GM12875 (cell line): ENCODE data around the gene RHEX.

Experiments used
- H3K4me3 ChIP-seq: one replicate; pipeline ENCODE4 v1.5.1; 2011; ENCODE audit warnings: low read depth, low read length, control low read depth
- TF ChIP-seq, protein P1 (sequence below): IDR thresholded peaks from 2 replicates; pipeline ENCODE4 v1.5.1; 2011; ENCODE audit warnings: low read depth, mild to moderate bottlenecking, control low read depth, inconsistent platforms, low read length, moderate library complexity, borderline replicate concordance; ENCODE audit not compliant: insufficient read depth

RHEX gene

DNA sequence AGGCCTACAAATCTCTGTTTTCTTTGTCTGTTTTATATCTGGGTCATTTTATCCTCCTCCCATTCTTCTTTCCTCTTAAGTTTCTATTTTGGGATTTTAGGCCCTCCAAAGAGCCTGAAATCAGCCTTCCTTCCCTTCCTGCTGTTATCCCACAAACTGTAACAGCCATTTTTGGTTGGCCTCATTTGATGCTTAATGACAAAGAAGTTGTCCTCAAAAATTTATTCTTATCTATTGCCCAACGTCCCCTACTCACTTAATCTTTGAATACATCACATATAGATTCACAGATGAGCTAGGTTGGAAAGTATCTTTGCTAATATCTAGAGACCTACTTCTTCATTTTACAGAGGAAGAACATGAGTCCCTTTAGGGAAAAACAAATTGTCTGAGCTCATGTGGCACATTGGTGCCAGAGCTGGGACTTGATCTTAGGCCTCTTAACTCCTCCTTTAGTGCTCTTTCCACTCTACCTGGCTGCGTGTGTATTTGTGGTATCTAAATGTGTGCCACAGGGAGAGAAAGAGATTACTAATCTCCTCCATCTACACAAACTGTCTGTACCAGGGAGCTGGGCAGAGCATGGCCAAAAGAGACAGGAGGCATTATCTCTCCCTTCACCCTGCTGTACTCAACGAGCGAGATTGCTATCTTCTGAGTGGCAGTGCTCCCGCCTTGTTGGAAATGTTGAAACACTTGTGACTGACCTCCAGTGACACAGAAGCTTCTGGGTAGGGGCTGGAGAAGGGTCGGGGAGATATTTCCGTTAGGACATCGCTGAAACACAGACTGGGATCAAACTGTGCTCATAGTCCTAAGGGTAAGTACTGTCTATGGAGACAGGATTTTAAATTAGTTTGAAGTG, 30.1 kb downstream of the RHEX start:
- TF ChIP-seq, protein P1, sequence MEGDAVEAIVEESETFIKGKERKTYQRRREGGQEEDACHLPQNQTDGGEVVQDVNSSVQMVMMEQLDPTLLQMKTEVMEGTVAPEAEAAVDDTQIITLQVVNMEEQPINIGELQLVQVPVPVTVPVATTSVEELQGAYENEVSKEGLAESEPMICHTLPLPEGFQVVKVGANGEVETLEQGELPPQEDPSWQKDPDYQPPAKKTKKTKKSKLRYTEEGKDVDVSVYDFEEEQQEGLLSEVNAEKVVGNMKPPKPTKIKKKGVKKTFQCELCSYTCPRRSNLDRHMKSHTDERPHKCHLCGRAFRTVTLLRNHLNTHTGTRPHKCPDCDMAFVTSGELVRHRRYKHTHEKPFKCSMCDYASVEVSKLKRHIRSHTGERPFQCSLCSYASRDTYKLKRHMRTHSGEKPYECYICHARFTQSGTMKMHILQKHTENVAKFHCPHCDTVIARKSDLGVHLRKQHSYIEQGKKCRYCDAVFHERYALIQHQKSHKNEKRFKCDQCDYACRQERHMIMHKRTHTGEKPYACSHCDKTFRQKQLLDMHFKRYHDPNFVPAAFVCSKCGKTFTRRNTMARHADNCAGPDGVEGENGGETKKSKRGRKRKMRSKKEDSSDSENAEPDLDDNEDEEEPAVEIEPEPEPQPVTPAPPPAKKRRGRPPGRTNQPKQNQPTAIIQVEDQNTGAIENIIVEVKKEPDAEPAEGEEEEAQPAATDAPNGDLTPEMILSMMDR, result no peak
- no peak overlapping the region for H3K4me3 ChIP-seq

DNA sequence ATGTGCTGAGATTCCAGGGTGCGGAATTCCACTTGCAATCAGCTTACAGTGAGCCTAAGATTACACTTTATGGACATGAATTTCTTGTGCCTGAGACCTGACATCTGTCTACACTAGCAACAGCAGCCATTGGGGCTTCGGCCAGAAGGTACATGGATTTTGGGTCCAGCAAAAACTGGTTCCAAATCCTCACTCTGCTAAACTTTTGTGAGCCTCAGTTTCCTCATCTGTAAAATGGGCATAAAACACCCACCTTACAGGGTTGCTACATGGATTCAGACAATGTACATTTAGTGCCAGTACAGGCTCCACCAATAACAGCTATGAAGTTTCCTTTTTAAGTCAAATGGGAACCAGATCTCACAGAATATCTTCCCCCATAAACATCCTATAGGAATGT, 30.8 kb downstream of the RHEX start:
- TF ChIP-seq, protein P1, result no peak
- H3K4me3 ChIP-seq, result no peak overlapping the region

DNA sequence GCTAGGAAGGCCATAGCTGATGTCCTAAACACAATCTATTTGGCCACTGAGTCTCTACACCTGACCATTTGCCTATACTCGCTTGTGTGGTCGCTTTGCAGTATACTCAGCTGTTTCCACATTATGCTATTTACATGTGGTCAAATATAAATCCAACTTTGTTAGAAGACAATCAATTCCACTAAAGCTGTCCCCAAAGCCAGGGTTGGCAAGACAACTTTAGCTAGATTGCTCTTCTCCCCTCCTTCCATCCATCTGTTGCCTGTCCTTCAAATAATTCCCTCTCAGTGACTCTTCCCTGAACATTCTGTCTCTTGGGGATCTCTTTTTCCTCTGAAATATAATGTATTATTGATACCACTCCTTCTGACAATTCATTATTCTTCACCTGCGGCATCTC, 34.1 kb downstream of the RHEX start:
- no peak overlapping the region for H3K4me3 ChIP-seq
- TF ChIP-seq, protein P1, result no peak

DNA sequence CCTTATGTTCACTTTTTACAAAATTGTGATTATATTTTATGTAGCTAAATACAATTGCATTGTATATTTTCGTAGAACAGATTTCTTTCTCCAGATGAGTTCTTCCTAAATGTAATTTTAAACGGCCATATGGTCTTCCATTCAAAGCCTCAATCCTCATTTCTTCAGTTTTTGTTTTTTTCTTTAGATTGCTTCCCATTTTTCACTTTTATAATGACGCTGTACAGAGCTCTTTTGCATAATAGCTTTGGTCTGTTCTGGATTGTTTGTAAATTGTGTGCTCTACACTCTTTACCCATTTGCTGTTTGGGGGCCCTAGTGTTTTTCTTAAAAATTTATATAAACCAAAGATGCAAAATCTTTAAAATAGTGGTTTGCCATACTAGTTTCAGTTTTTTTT, 36.4 kb downstream of the RHEX start:
- H3K4me3 ChIP-seq, result no peak overlapping the region
- TF ChIP-seq, protein P1, result no peak

DNA sequence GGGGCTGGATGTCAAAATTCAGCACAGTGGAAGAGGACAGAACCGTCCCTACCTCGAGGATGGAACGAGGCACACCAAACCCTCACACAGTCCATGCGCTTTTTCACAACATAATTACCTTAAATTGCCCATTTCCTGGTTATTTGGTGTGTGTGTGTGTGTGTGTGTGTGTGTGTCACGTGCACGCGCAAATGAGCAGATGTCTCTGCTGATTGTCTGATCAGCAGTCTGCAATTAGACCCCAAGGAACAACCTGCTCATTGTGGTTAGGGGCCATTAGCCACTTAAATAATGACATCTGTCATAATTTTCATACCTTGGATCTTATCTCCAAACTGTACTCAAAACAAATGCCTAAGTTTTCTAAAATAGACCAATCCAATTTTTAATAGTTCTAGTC, 41.1 kb downstream of the RHEX start:
- TF ChIP-seq, protein P1, result no peak
- H3K4me3 ChIP-seq, result no peak overlapping the region

DNA sequence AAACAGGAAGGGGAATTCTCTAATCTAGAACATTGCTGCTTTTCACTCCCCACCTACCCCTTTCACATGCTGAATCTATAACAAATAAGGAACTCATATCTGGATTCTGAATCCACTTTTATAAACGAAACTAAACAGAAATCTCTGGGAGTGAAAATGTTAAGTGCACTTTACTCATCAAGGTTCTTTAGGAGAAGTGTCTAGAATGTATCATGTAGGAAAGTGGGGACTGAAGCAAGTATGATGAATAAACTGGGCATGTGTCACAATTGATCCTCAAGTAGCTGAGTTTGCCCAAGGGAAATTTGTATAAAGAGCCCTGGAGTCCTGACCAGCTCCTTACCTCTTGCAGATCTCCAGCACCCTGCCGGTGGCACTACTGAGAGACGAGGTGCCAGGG, 44.4 kb downstream of the RHEX start:
- H3K4me3 ChIP-seq, result no peak overlapping the region
- TF ChIP-seq, protein P1, result no peak
